ENCODE measurements around the gene PITPNB.
A peak's percentile ranks its signal among the peaks of the same experiment; 100 is the strongest.

PITPNB gene

GRCh38 chr22:27811778-27812177 is 107.3 kb downstream of the PITPNB start:
- H3K4me3 ChIP-seq (ENCODE audit: low read length) = no peak overlapping the region
- TF ChIP-seq CTCF (conservative IDR thresholded peaks at IDR 0.05; ENCODE audit: low read length) = no peak
- no peak for DNase-seq (ENCODE audit: low read depth)

- peak; percentile 78 for DNase-seq (ENCODE audit: low read depth)
- TF ChIP-seq CTCF (conservative IDR thresholded peaks at IDR 0.05; ENCODE audit: low read length) = no peak
- H3K4me3 ChIP-seq (ENCODE audit: low read length) = no peak overlapping the region; the same call in 1 of the 2 replicates
Observed at GRCh38 chr22:27810609-27811151, 108.4 kb downstream of the PITPNB start.

GRCh38 chr22:27809700-27810608 is 109.1 kb downstream of the PITPNB start:
- DNase-seq (ENCODE audit: low read depth) = no peak
- no peak overlapping the region; the same call in 1 of the 2 replicates for H3K4me3 ChIP-seq (ENCODE audit: low read length)
- TF ChIP-seq CTCF (conservative IDR thresholded peaks at IDR 0.05; ENCODE audit: low read length) = no peak

- no peak overlapping the region for H3K4me3 ChIP-seq (ENCODE audit: low read length)
- TF ChIP-seq CTCF (conservative IDR thresholded peaks at IDR 0.05; ENCODE audit: low read length) = no peak
- no peak for DNase-seq (ENCODE audit: low read depth)
Observed at GRCh38 chr22:27809226-27809603, 109.8 kb downstream of the PITPNB start.

GRCh38 chr22:27808451-27809225 is 110.4 kb downstream of the PITPNB start:
- no peak for TF ChIP-seq CTCF (conservative IDR thresholded peaks at IDR 0.05; ENCODE audit: low read length)
- H3K4me3 ChIP-seq (ENCODE audit: low read length) = no peak overlapping the region
- no peak for DNase-seq (ENCODE audit: low read depth)

- no peak for DNase-seq (ENCODE audit: low read depth)
- TF ChIP-seq CTCF (conservative IDR thresholded peaks at IDR 0.05; ENCODE audit: low read length) = no peak
- no peak overlapping the region for H3K4me3 ChIP-seq (ENCODE audit: low read length)
Observed at GRCh38 chr22:27805841-27806240, 113.2 kb downstream of the PITPNB start.
